Measurements from ENCODE around the gene EPSTI1. TPM values are rescaled to one million over a fixed set of nuclear protein-coding genes. Genes with fewer than 3 reads are reported as not detected.

Gene EPSTI1
- total RNA-seq, 3 donors from 2014 or later (not counting 1 experiment from before 2014, with no cell fraction given), result 23.4 to 57.4 (median 34.4) TPM

- intact Hi-C loops (cut with micrococcal nuclease), result no loop called here
- no peak for ATAC-seq
These were observed 144.0 kb downstream of the EPSTI1 start for GRCh38 chr13:42847891-42848663.

GRCh38 chr13:42836930-42837690 is 154.9 kb downstream of the EPSTI1 start:
- 82% methylated on average over 9 of the region's 10 CpGs for WGBS (ENCODE audit: insufficient coverage)
- no peaks in the 10 kb centered on the region for H3K36me3 Mint-ChIP-seq
- no peaks in the 10 kb centered on the region for H3K27me3 ChIP-seq (ENCODE audit: control insufficient read depth, insufficient read depth, low read length)
- no peaks in the 10 kb centered on the region for H3K9me3 Mint-ChIP-seq
- TF ChIP-seq CTCF (IDR thresholded peaks at IDR 0.05), result no peak
- intact Hi-C loops (cut with micrococcal nuclease), result no loop called here
- H3K4me1 ChIP-seq (ENCODE audit: control insufficient read depth, insufficient read depth, low read length), result no peaks in the 10 kb centered on the region
- no peak for DNase-seq
- H3K4me3 ChIP-seq (ENCODE audit: low read length), result no peak overlapping the region
- H3K27ac ChIP-seq (ENCODE audit: low read length), result no peak overlapping the region
- H3K4me1 Mint-ChIP-seq, result peaks cover 5 to 10% of the 10 kb centered on the region in 2 donors
- ATAC-seq, result no peak
- H3K9me3 ChIP-seq (ENCODE audit: control insufficient read depth, insufficient read depth, low read length), result no peaks in the 10 kb centered on the region
- H3K27me3 Mint-ChIP-seq (ENCODE audit: low read depth in 2 of 2), result peaks cover 3 to 27% of the 10 kb centered on the region in 2 donors
- H3K27ac Mint-ChIP-seq, result no peak overlapping the region
- H3K4me3 Mint-ChIP-seq, result no peak overlapping the region
- H3K36me3 ChIP-seq (ENCODE audit: control insufficient read depth, insufficient read depth, low read length), result no peaks in the 10 kb centered on the region

More at GRCh38 chr13:42847891-42848663, 144.0 kb downstream of the EPSTI1 start:
- Histone ChIP-seq H3K9me3 (ENCODE audit: control insufficient read depth, insufficient read depth, low read length) (no peaks in the 10 kb centered on the region), H3K4me3 (ENCODE audit: low read length) (no peak overlapping the region), H3K36me3 (ENCODE audit: control insufficient read depth, insufficient read depth, low read length) (no peaks in the 10 kb centered on the region), H3K27ac (ENCODE audit: low read length) (no peak overlapping the region), H3K27me3 (ENCODE audit: control insufficient read depth, insufficient read depth, low read length) (no peaks in the 10 kb centered on the region), H3K4me1 (ENCODE audit: control insufficient read depth, insufficient read depth, low read length) (no peaks in the 10 kb centered on the region)
- no peak for TF ChIP-seq CTCF (IDR thresholded peaks at IDR 0.05)
- Mint-ChIP-seq H3K27me3 (ENCODE audit: low read depth in 2 of 2) (peaks cover 0 to 41% of the 10 kb centered on the region in 2 donors), H3K36me3 (no peaks in the 10 kb centered on the region), H3K4me3 (no peak overlapping the region), H3K9me3 (peaks cover 0 to 2% of the 10 kb centered on the region in 2 donors), H3K27ac (no peak overlapping the region), H3K4me1 (no peaks in the 10 kb centered on the region)
- 47% methylated on average over 3 of the region's 3 CpGs for WGBS (ENCODE audit: insufficient coverage)
- DNase-seq, result no peak

Other genes starting within 250 kb of the EPSTI1 start
- not detected for gene FAM216B, start 210.7 kb downstream of the EPSTI1 start, total RNA-seq
- 1 to 10 TPM; 7.7 to 10.0 (median 8.3) TPM for gene DNAJC15, start 31.3 kb upstream of the EPSTI1 start, total RNA-seq

Data from natural killer cell (primary cell).